Measurements from ENCODE around the gene BCAS3.

Gene BCAS3

DNA sequence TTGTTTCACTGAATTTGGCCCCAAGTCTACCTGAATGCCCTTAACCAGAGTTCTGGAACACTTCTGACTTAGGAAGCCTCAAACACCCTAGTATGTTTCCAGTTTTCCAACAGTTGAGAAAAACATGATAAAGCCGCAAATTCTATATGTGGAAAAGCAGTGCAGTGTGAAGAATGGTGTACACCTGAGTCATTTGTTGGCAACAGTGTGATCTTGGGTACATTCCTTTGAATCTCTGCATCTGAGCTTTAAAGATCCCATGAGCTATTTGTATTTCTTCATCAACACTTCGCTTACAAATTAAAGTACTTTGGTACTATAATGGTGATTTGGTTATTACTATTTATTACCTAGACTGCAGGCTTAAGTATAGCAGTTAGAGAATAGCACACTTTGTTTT, 628.4 kb downstream of the BCAS3 start:
- H3K27me3 ChIP-seq (replicated peaks in 2 of 5; ENCODE audit: control insufficient read depth in 4 of 5, insufficient read depth in 5 of 5, low read length in 4 of 5) = peaks cover 0 to 3% (median 0%) of the 10 kb centered on the region in 5 experiments
- 100% methylated on average over 1 of the region's 2 CpGs for WGBS (ENCODE audit: insufficient coverage)
- H3K9me3 ChIP-seq (ENCODE audit: control extremely low read depth in 1 of 5, control insufficient read depth in 4 of 5, insufficient read depth in 2 of 5, low read depth in 1 of 5, low read length in 4 of 5) = peaks cover 0 to 3% (median 0%) of the 10 kb centered on the region in 5 experiments
- ChIA-PET POLR2A (no interaction called here), CTCF (interaction anchor here (1.1 kb wide), 1 partner anchor 44 kb away, joined by 3 read pairs; no protein-coding TSS in a partner anchor)
- no peak overlapping the region for H3K4me3 ChIP-seq (ENCODE audit: control insufficient read depth in 1 of 7, extremely low read depth in 1 of 7, insufficient read depth in 4 of 7, low read depth in 2 of 7, low read length in 6 of 7)
- DNase-seq = no peak
- H3K4me1 ChIP-seq (ENCODE audit: control extremely low read depth in 1 of 4, control insufficient read depth in 4 of 4, insufficient read depth in 4 of 4, low read length in 3 of 4) = no peaks in the 10 kb centered on the region
- no peak overlapping the region for H3K27ac ChIP-seq (ENCODE audit: insufficient read depth in 1 of 2, low read depth in 1 of 2, low read length in 2 of 2, poor library complexity in 1 of 2, severe bottlenecking in 2 of 2)
- H3K36me3 ChIP-seq (ENCODE audit: control insufficient read depth in 4 of 4, insufficient read depth in 4 of 4, low read length in 3 of 4) = no peaks in the 10 kb centered on the region

DNA sequence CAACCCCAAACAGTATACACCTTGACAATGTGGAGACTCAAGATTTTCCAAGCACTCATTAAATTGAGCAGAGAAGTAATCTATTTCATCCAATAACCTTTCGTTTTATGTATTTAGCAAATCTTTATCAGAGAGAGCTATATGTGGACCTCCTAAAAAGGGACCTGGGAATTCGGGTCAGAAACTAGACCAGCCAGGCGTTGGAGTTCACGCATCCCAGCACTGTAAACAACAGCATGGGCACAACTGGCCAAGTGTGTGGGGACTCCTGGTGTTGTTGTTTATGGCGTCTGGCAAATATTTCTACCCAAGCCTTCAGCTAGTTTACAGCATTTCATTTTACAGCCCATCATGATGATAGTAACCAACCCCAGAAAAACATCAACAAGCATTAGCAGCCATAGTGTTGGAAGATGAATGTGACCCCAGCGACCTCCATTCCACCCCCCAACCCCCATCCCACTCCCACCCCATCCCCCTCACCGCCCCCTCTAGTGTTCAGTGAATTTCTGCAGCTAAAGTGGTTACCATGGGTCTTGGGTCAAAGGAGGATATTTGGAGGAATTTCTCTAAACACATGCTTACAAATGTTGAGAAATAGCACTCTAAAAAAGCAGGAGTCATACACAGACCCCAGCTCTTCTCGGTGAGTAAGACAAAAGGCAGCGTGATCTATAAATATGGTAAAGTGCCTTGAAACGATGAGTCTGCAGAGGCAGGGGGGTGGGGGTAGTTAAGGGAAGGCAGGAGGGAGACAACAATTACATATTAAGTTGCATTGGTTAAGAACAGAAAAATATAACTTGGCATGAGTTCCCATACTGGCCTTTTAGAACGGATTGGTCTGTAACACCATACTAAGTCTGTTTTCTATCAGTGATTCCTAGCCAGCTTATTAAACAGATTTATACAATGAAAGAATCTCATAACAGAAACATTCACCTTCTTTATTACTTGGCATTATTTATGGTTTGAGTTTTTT, 630.5 kb downstream of the BCAS3 start:
- Histone ChIP-seq H3K27me3 (replicated peaks in 2 of 5; ENCODE audit: control insufficient read depth in 4 of 5, insufficient read depth in 5 of 5, low read length in 4 of 5) (peaks cover 0 to 3% (median 0%) of the 10 kb centered on the region in 5 experiments), H3K4me3 (ENCODE audit: control insufficient read depth in 1 of 7, extremely low read depth in 1 of 7, insufficient read depth in 4 of 7, low read depth in 2 of 7, low read length in 6 of 7) (no peak overlapping the region), H3K4me1 (ENCODE audit: control extremely low read depth in 1 of 4, control insufficient read depth in 4 of 4, insufficient read depth in 4 of 4, low read length in 3 of 4) (no peaks in the 10 kb centered on the region), H3K9me3 (ENCODE audit: control extremely low read depth in 1 of 5, control insufficient read depth in 4 of 5, insufficient read depth in 2 of 5, low read depth in 1 of 5, low read length in 4 of 5) (peaks cover 0 to 3% (median 0%) of the 10 kb centered on the region in 5 experiments), H3K27ac (ENCODE audit: insufficient read depth in 1 of 2, low read depth in 1 of 2, low read length in 2 of 2, poor library complexity in 1 of 2, severe bottlenecking in 2 of 2) (no peak overlapping the region), H3K36me3 (ENCODE audit: control insufficient read depth in 4 of 4, insufficient read depth in 4 of 4, low read length in 3 of 4) (no peaks in the 10 kb centered on the region)
- WGBS (ENCODE audit: insufficient coverage) = 94% methylated on average over 7 of the region's 11 CpGs
- CTCF ChIA-PET = no interaction called here
- DNase-seq = no peak
- POLR2A ChIA-PET = no interaction called here

DNA sequence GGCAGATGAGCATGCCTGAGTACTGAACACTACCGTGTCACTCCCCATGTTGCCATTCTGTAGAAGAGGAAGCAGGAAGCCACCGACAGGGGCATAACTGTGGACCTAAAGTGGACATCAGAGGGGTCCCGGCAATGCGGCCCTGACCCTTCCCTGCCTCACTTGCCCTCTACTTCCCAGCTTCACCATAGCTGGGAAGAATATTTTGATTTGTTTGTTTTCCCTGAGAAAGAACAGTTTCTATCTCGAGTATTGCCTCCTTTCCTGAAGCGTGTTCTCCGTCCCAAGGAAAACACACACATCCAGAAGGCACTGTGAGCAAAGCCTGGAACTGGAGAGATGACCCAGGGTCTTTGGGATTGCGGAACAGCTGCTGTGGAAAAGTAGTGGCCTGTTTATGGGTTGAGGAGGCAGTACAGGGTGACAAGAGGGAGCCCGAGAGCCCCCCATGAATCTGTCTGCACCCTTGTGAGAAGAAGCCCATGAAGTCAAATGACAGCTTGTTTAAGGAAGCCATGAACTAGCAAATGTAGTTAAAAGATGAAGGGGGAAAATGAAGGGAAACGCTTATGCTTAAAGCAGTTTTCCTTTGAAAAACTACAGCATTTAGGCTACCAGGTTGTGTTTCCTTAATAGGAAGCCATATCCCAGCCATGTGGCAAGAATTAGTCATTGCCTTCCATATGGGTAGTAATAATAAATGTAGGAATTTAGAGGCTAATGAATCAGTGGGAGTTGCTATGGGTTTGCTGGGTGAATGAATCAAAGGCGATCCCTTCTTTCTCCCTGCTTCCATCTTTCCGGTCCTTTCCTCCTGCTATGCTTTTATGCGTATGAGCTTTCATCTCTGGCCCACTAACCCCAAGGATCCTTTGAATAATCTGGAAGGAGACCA, 632.0 kb downstream of the BCAS3 start:
- Histone ChIP-seq H3K27me3 (replicated peaks in 2 of 5; ENCODE audit: control insufficient read depth in 4 of 5, insufficient read depth in 5 of 5, low read length in 4 of 5) (peaks cover 0 to 3% (median 0%) of the 10 kb centered on the region in 5 experiments), H3K36me3 (ENCODE audit: control insufficient read depth in 4 of 4, insufficient read depth in 4 of 4, low read length in 3 of 4) (no peaks in the 10 kb centered on the region), H3K4me1 (ENCODE audit: control extremely low read depth in 1 of 4, control insufficient read depth in 4 of 4, insufficient read depth in 4 of 4, low read length in 3 of 4) (no peaks in the 10 kb centered on the region), H3K27ac (ENCODE audit: insufficient read depth in 1 of 2, low read depth in 1 of 2, low read length in 2 of 2, poor library complexity in 1 of 2, severe bottlenecking in 2 of 2) (no peak overlapping the region), H3K4me3 (ENCODE audit: control insufficient read depth in 1 of 7, extremely low read depth in 1 of 7, insufficient read depth in 4 of 7, low read depth in 2 of 7, low read length in 6 of 7) (no peak overlapping the region), H3K9me3 (ENCODE audit: control extremely low read depth in 1 of 5, control insufficient read depth in 4 of 5, insufficient read depth in 2 of 5, low read depth in 1 of 5, low read length in 4 of 5) (peaks cover 0 to 3% (median 0%) of the 10 kb centered on the region in 5 experiments)
- CTCF ChIA-PET = interaction anchor here (1.0 kb wide), 1 partner anchor 22 kb away, joined by 3 read pairs; no protein-coding TSS in a partner anchor
- WGBS (ENCODE audit: insufficient coverage) = 100% methylated on average over 8 of the region's 13 CpGs
- DNase-seq = no peak
- POLR2A ChIA-PET = no interaction called here

DNA sequence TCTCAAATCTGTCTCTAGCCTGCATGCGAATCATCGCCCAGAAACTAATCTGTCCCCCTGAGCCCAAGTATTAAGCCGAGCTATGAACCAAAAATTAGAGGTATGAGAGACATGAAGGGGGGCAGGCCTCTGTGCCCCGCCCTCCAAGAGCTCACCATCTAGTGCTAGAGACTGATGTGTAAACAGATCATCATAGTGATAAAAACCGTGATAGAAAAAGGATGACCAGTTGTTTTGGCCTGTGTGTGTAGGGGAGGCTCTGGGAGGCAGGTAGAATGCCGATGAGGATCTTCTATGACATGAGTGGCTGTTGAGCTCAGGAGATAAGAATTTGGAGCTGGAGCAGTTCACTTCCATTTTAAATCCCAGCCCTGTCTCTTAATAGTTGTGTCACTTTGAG, 632.9 kb downstream of the BCAS3 start:
- H3K4me1 ChIP-seq (ENCODE audit: control extremely low read depth in 1 of 4, control insufficient read depth in 4 of 4, insufficient read depth in 4 of 4, low read length in 3 of 4) = no peaks in the 10 kb centered on the region
- no peaks in the 10 kb centered on the region for H3K36me3 ChIP-seq (ENCODE audit: control insufficient read depth in 4 of 4, insufficient read depth in 4 of 4, low read length in 3 of 4)
- ChIA-PET POLR2A (no interaction called here), CTCF (no interaction called here)
- H3K9me3 ChIP-seq (ENCODE audit: control extremely low read depth in 1 of 5, control insufficient read depth in 4 of 5, insufficient read depth in 2 of 5, low read depth in 1 of 5, low read length in 4 of 5) = peaks cover 0 to 3% (median 0%) of the 10 kb centered on the region in 5 experiments
- H3K27me3 ChIP-seq (replicated peaks in 2 of 5; ENCODE audit: control insufficient read depth in 4 of 5, insufficient read depth in 5 of 5, low read length in 4 of 5) = peaks cover 0 to 3% (median 0%) of the 10 kb centered on the region in 5 experiments
- DNase-seq = no peak
- H3K4me3 ChIP-seq (ENCODE audit: control insufficient read depth in 1 of 7, extremely low read depth in 1 of 7, insufficient read depth in 4 of 7, low read depth in 2 of 7, low read length in 6 of 7) = no peak overlapping the region
- H3K27ac ChIP-seq (ENCODE audit: insufficient read depth in 1 of 2, low read depth in 1 of 2, low read length in 2 of 2, poor library complexity in 1 of 2, severe bottlenecking in 2 of 2) = no peak overlapping the region
- WGBS (ENCODE audit: insufficient coverage) = 98% methylated on average over 6 of the region's 6 CpGs

DNA sequence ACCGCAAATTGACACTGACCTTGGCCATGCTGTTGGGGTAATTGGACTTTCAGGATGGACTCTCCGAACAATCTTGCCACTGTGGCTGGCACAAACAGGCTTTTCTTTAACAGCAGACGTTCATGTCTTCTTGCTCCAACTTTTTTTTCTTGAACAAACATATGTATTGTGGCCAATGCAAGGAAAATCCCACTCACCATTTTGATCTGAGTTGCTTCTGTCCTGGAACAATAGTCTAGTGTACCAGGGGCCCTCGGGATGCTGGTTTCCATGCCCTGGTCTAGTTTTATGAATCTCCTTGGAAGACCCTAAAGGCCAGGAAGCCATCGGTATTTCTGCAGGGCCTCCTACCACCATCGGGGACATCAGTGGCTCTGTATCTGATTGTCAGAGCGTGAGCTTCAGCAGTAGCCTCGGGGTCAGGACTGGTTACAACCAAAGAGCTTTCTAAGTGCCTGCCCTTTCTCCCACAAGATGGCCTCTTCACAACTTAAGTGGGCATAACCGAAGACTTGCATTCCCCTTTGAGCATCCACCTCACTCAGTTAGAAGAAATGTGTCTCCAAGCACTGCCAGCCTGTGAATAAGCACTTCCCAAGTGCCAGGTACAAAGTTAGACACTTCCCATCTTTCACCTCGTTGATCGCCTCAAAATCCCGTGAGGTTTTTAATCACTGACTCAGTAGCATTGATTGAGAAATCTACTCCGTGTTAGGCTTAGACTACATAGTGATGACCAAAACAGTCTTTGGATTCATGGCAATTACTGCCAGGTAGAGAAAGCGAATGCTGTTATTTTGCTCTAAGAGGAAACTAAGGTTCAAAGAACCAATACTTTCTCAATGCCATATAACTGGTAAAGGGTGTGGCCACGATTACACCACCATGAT, 635.0 kb downstream of the BCAS3 start:
- DNase-seq = no peak
- ChIA-PET POLR2A (no interaction called here), CTCF (no interaction called here)
- Histone ChIP-seq H3K4me3 (ENCODE audit: control insufficient read depth in 1 of 7, extremely low read depth in 1 of 7, insufficient read depth in 4 of 7, low read depth in 2 of 7, low read length in 6 of 7) (no peak overlapping the region), H3K27me3 (replicated peaks in 2 of 5; ENCODE audit: control insufficient read depth in 4 of 5, insufficient read depth in 5 of 5, low read length in 4 of 5) (peaks cover 0 to 3% (median 0%) of the 10 kb centered on the region in 5 experiments), H3K27ac (ENCODE audit: insufficient read depth in 1 of 2, low read depth in 1 of 2, low read length in 2 of 2, poor library complexity in 1 of 2, severe bottlenecking in 2 of 2) (no peak overlapping the region), H3K36me3 (ENCODE audit: control insufficient read depth in 4 of 4, insufficient read depth in 4 of 4, low read length in 3 of 4) (no peaks in the 10 kb centered on the region), H3K9me3 (ENCODE audit: control extremely low read depth in 1 of 5, control insufficient read depth in 4 of 5, insufficient read depth in 2 of 5, low read depth in 1 of 5, low read length in 4 of 5) (no peaks in the 10 kb centered on the region), H3K4me1 (ENCODE audit: control extremely low read depth in 1 of 4, control insufficient read depth in 4 of 4, insufficient read depth in 4 of 4, low read length in 3 of 4) (no peaks in the 10 kb centered on the region)
- 89% methylated on average over 14 of the region's 15 CpGs for WGBS (ENCODE audit: insufficient coverage)

DNA sequence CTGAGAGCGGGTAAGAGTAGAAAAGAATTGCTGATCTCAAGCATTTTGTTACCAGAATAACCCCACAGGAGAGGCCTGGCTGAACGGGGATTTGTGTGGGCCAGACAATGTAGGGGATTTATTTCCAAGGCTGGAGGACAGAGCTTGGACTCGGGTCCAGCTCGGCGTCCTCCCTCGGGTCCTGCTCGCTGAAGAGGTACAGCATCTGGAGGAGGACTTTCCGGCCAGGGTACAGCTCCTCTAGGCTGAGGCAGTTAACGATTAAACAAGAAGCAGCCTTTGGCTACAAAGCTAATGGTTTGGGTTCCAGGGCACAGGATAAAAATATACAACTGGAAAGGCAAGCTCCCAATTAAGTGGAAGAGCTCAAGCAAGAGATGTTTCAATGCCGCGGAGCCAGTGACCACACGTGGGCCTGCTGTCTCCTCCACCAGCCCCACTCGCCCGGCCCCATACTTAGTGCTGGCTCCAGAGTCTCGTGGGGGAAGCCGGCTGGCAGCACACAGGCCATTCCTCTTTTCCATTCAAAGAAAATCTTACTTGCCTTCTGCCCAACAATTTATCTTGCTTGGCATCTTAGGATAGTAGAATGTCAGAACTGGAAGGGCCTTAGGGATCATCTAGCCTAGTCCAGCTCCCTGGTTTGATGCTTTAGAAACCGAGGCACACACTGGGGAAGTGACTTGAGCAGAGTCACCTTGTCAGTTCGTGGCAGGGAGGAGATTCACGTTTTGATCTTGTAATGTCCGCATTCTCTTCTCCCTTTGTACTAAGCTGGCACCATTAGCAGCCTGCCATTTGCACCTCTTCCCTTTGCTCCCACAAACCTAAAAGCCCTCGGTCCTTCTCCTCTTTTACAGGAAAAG, 636.0 kb downstream of the BCAS3 start:
- Histone ChIP-seq H3K4me3 (ENCODE audit: control insufficient read depth in 1 of 7, extremely low read depth in 1 of 7, insufficient read depth in 4 of 7, low read depth in 2 of 7, low read length in 6 of 7) (no peak overlapping the region), H3K27me3 (replicated peaks in 2 of 5; ENCODE audit: control insufficient read depth in 4 of 5, insufficient read depth in 5 of 5, low read length in 4 of 5) (peaks cover 0 to 3% (median 0%) of the 10 kb centered on the region in 5 experiments), H3K36me3 (ENCODE audit: control insufficient read depth in 4 of 4, insufficient read depth in 4 of 4, low read length in 3 of 4) (no peaks in the 10 kb centered on the region), H3K27ac (ENCODE audit: insufficient read depth in 1 of 2, low read depth in 1 of 2, low read length in 2 of 2, poor library complexity in 1 of 2, severe bottlenecking in 2 of 2) (no peak overlapping the region), H3K4me1 (ENCODE audit: control extremely low read depth in 1 of 4, control insufficient read depth in 4 of 4, insufficient read depth in 4 of 4, low read length in 3 of 4) (no peaks in the 10 kb centered on the region), H3K9me3 (ENCODE audit: control extremely low read depth in 1 of 5, control insufficient read depth in 4 of 5, insufficient read depth in 2 of 5, low read depth in 1 of 5, low read length in 4 of 5) (no peaks in the 10 kb centered on the region)
- no peak for DNase-seq
- POLR2A ChIA-PET = no interaction called here
- WGBS (ENCODE audit: insufficient coverage) = 94% methylated on average over 20 of the region's 21 CpGs
- CTCF ChIA-PET = interaction anchor here (1.2 kb wide), 1 partner anchor 10 kb away, joined by 4 read pairs; no protein-coding TSS in a partner anchor

All from common myeloid progenitor, CD34-positive (primary cell).